Measurements from ENCODE around the gene LGALS7. TPM values are rescaled to one million over a fixed set of nuclear protein-coding genes. Genes with fewer than 3 reads are reported as not detected.

Gene LGALS7
- total and polyA plus RNA-seq, 2 of the 8 experiments (the other 6 are each of a cell fraction or from before 2014, with no cell fraction given): 0.32 TPM; not detected in 1

- no peak for FAIRE-seq
- Histone ChIP-seq H3K4me1 (replicated peaks in 1 of 4; ENCODE audit: control insufficient read depth in 3 of 4, insufficient read depth in 4 of 4, low read length in 3 of 4) (no peaks in the 10 kb centered on the region; a peak in 1 of 7 replicates), H3K79me1 (ENCODE audit: low read depth, low read length) (no peaks in the 10 kb centered on the region), H3K9me3 (ENCODE audit: insufficient read depth in 2 of 2, low read depth in 1 of 2, low read length in 1 of 2) (no peaks in the 10 kb centered on the region), H3K9ac (replicated peaks in 1 of 4; ENCODE audit: extremely low read depth in 1 of 4, low read depth in 3 of 4, low read length in 3 of 4) (no peak overlapping the region; a peak in 1 of 7 replicates), H3K27ac (ENCODE audit: low read depth, low read length) (no peak overlapping the region), H3K79me2 (ENCODE audit: control insufficient read depth in 1 of 2, insufficient read depth in 2 of 2, low read length in 2 of 2) (no peaks in the 10 kb centered on the region), H2BK15ac (ENCODE audit: low read length) (no peak overlapping the region), H2BK12ac (ENCODE audit: low read depth, low read length) (no peak overlapping the region), H4K5ac (ENCODE audit: insufficient read length, low read depth, low read length) (no peak overlapping the region), H4K20me1 (replicated peaks in 1 of 2; ENCODE audit: control insufficient read depth in 1 of 2, insufficient read depth in 2 of 2, low read length in 2 of 2) (no peaks in the 10 kb centered on the region), H4K8ac (ENCODE audit: extremely low read depth, insufficient read depth, low read length) (no peak overlapping the region), H3K4ac (replicated peaks; ENCODE audit: insufficient read length, low read depth, low read length) (no peak overlapping the region), H2AFZ (ENCODE audit: low read length) (no peak overlapping the region), H3K56ac (replicated peaks; ENCODE audit: insufficient read length, low read depth, low read length) (no peak overlapping the region), H3K36me3 (ENCODE audit: control insufficient read depth in 2 of 4, insufficient read depth in 4 of 4, low read length in 3 of 4) (no peaks in the 10 kb centered on the region), H3K4me3 (ENCODE audit: extremely low read depth in 1 of 4, insufficient read depth in 2 of 4, low read depth in 3 of 4, low read length in 4 of 4) (no peak overlapping the region), H2BK5ac (ENCODE audit: low read depth, low read length) (no peak overlapping the region), H3K18ac (ENCODE audit: extremely low read depth, low read length) (no peak overlapping the region), H3K23me2 (ENCODE audit: low read depth, low read length) (no peaks in the 10 kb centered on the region), H3K14ac (ENCODE audit: insufficient read length) (no peak overlapping the region), H2BK20ac (ENCODE audit: low read length) (no peak overlapping the region), H4K91ac (replicated peaks; ENCODE audit: insufficient read length, low read length) (no peak overlapping the region), H3K27me3 (replicated peaks in 1 of 4; ENCODE audit: control insufficient read depth in 3 of 4, extremely low read depth in 1 of 4, insufficient read depth in 3 of 4, low read length in 3 of 4) (peaks cover 0 to 11% (median 4%) of the 10 kb centered on the region in 4 experiments; a peak in 5 of 7 replicates), H3K4me2 (ENCODE audit: insufficient read depth in 1 of 2, low read depth in 2 of 2, low read length in 2 of 2) (no peak overlapping the region), H2BK120ac (replicated peaks; ENCODE audit: low read depth, low read length) (no peak overlapping the region), H3K23ac (ENCODE audit: insufficient read length) (no peak overlapping the region), H2AK5ac (ENCODE audit: low read depth, low read length) (no peak overlapping the region)
- CTCF ChIA-PET (ENCODE audit: partially characterized antibody): interaction anchor here (0.6 to 1.4 kb wide), 2 partner anchors 12 to 439 kb away, joined by 3 read pairs; no protein-coding TSS in a partner anchor
- WGBS, 2 experiments (ENCODE audit: extremely low coverage in 1 of 2, insufficient coverage in 1 of 2, insufficient read length in 1 of 2, insufficient replicate concordance in 2 of 2, low coverage in 1 of 2, low lambda C conversion rate in 2 of 2, missing lambda C conversion rate in 1 of 2): 96% methylated on average over 4 of the region's 6 CpGs; no CpG with 5 or more reads in 1 of the 2 experiments
- no peak for DNase-seq (ENCODE audit: low read depth in 1 of 2, low spot score in 2 of 2)
- POLR2A ChIA-PET (ENCODE audit: partially characterized antibody): interaction anchor here (0.7 to 1.2 kb wide), 2 partner anchors 110 to 145 kb away, joined by 3 read pairs; no protein-coding TSS in a partner anchor
- TF ChIP-seq KDM1A (IDR thresholded peaks at IDR 0.05; ENCODE audit: borderline replicate concordance, low read length): no peak
- no peak for TF ChIP-seq ASH2L (IDR thresholded peaks at IDR 0.05; ENCODE audit: low read length)
- TF ChIP-seq BACH1 (IDR thresholded peaks at IDR 0.05; ENCODE audit: low read length): no peak
- TF ChIP-seq USF2 (IDR thresholded peaks at IDR 0.05; ENCODE audit: low read length): no peak
- TF ChIP-seq KDM4A (IDR thresholded peaks at IDR 0.05; ENCODE audit: low read depth, low read length, severe bottlenecking): no peak
- no peak for TF ChIP-seq ATF2 (IDR thresholded peaks at IDR 0.05; ENCODE audit: low read length)
- TF ChIP-seq RBBP5 (IDR thresholded peaks at IDR 0.05; ENCODE audit: borderline replicate concordance, low read depth, low read length): no peak
- no peak for TF ChIP-seq SRF (IDR thresholded peaks at IDR 0.05; ENCODE audit: low read depth, low read length)
- no peak for TF ChIP-seq SAP30 (IDR thresholded peaks at IDR 0.05; ENCODE audit: insufficient read depth, insufficient replicate concordance, low read length)
- TF ChIP-seq ATF3 (IDR thresholded peaks at IDR 0.05; ENCODE audit: insufficient read depth, low read depth, low read length): no peak
These were observed 30.4 kb downstream of the LGALS7 start for GRCh38 chr19:38742906-38743305.

Measured in H1 (cell line).